ENCODE data around the gene DPP4. TPM values are rescaled to one million over a fixed set of nuclear protein-coding genes. Genes with fewer than 3 reads are reported as not detected.

DPP4 gene
- polyA plus RNA-seq, 3 donors: 0.46 TPM; not detected in 2

DNA sequence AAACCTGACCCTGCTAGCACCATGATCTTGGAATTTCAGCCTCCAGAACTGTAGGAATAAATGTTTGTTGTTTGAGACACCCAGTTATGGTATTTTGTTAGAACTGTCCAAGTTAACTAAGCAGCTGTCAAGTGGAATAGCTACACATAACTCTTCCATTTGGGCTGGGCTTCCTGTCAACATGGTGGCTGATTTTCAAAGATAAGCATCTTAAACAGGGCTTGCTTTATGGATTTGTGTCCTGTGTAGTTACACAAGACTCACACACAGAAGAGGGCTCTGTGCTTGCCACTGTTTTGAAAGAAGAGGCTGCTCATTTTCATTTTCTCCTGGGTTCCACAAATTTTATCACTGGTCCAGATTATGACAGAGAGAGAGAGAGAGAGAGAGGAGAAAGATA lies 42.3 kb upstream of the DPP4 start:
- peaks cover 38 to 43% of the 10 kb centered on the region in 2 donors for H3K4me1 ChIP-seq (ENCODE audit: control insufficient read depth in 1 of 2, insufficient read depth in 2 of 2, low read length in 2 of 2)
- intact Hi-C loops (cut with micrococcal nuclease): no loop called here
- no peak overlapping the region for H3K9ac ChIP-seq (ENCODE audit: insufficient read depth, low read length, poor library complexity, severe bottlenecking)
- H3K4me2 ChIP-seq (replicated peaks; ENCODE audit: extremely low read depth, low read length, poor library complexity, severe bottlenecking): no peak overlapping the region
- peak overlapping the region; percentile 6 for H2AFZ ChIP-seq (ENCODE audit: insufficient read depth, low read depth, low read length, poor library complexity, severe bottlenecking)
- no peaks in the 10 kb centered on the region for H4K20me1 ChIP-seq (ENCODE audit: insufficient read depth, low read length)
- H3K79me2 ChIP-seq (ENCODE audit: insufficient read depth, low read length): no peaks in the 10 kb centered on the region
- DNase-seq: no peak
- H3K27ac Mint-ChIP-seq: no peak overlapping the region
- H3K36me3 ChIP-seq (replicated peaks in 1 of 2; ENCODE audit: control insufficient read depth in 1 of 2, insufficient read depth in 2 of 2, low read length in 2 of 2): no peaks in the 10 kb centered on the region
- H3K27ac ChIP-seq (ENCODE audit: low read depth in 1 of 2, low read length in 2 of 2): no peak overlapping the region
- TF ChIP-seq, protein P1, sequence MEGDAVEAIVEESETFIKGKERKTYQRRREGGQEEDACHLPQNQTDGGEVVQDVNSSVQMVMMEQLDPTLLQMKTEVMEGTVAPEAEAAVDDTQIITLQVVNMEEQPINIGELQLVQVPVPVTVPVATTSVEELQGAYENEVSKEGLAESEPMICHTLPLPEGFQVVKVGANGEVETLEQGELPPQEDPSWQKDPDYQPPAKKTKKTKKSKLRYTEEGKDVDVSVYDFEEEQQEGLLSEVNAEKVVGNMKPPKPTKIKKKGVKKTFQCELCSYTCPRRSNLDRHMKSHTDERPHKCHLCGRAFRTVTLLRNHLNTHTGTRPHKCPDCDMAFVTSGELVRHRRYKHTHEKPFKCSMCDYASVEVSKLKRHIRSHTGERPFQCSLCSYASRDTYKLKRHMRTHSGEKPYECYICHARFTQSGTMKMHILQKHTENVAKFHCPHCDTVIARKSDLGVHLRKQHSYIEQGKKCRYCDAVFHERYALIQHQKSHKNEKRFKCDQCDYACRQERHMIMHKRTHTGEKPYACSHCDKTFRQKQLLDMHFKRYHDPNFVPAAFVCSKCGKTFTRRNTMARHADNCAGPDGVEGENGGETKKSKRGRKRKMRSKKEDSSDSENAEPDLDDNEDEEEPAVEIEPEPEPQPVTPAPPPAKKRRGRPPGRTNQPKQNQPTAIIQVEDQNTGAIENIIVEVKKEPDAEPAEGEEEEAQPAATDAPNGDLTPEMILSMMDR (IDR thresholded peaks at IDR 0.05): no peak
- peaks cover 41% of the 10 kb centered on the region for H3K4me1 Mint-ChIP-seq
- no peak overlapping the region for H3K4me3 ChIP-seq (replicated peaks in 1 of 3; ENCODE audit: low read depth in 2 of 3, low read length in 3 of 3)
- no peaks in the 10 kb centered on the region for H3K9me3 ChIP-seq (replicated peaks in 1 of 2; ENCODE audit: control insufficient read depth in 1 of 2, insufficient read depth in 1 of 2, low read length in 2 of 2)
- H3K4me3 Mint-ChIP-seq: no peak overlapping the region
- H3K27me3 ChIP-seq (ENCODE audit: control insufficient read depth in 2 of 2, insufficient read depth in 2 of 2, low read length in 2 of 2): no peaks in the 10 kb centered on the region
- H3K27me3 Mint-ChIP-seq (ENCODE audit: low read depth in 3 of 3): no peaks in the 10 kb centered on the region
- H3K9me3 Mint-ChIP-seq: peaks cover 0 to 6% (median 3%) of the 10 kb centered on the region in 7 donors
- no peaks in the 10 kb centered on the region for H3K36me3 Mint-ChIP-seq

DNA sequence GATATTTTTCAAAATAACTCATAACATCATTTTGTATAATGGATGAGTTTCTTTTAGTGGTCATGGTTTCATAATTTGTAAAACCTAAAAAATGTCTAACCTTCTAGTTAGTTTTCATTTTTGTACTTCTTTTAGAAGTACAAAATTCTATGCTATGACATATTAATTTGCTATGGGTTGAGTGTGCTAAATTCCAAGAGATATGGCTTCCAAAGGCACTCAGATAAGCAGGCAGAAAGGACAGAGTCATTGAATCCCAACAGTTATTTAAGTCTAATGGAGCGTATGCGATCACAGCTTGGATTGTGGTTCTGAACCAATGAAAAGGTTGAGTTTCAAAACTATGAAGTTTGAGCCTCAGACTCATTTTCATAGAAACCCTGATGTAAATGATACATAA lies 41.1 kb upstream of the DPP4 start:
- no peak overlapping the region for H3K27ac ChIP-seq (ENCODE audit: low read depth in 1 of 2, low read length in 2 of 2)
- no peaks in the 10 kb centered on the region for H3K27me3 ChIP-seq (ENCODE audit: control insufficient read depth in 2 of 2, insufficient read depth in 2 of 2, low read length in 2 of 2)
- Mint-ChIP-seq H3K4me3 (no peak overlapping the region), H3K27me3 (ENCODE audit: low read depth in 3 of 3) (no peaks in the 10 kb centered on the region), H3K27ac (no peak overlapping the region), H3K4me1 (peaks cover 41% of the 10 kb centered on the region), H3K36me3 (no peaks in the 10 kb centered on the region), H3K9me3 (peaks cover 0 to 6% (median 3%) of the 10 kb centered on the region in 7 donors)
- peaks cover 38 to 43% of the 10 kb centered on the region in 2 donors for H3K4me1 ChIP-seq (ENCODE audit: control insufficient read depth in 1 of 2, insufficient read depth in 2 of 2, low read length in 2 of 2)
- intact Hi-C loops (cut with micrococcal nuclease): no loop called here
- no peak overlapping the region for H2AFZ ChIP-seq (ENCODE audit: insufficient read depth, low read depth, low read length, poor library complexity, severe bottlenecking)
- no peak overlapping the region for H3K4me2 ChIP-seq (replicated peaks; ENCODE audit: extremely low read depth, low read length, poor library complexity, severe bottlenecking)
- no peak overlapping the region for H3K4me3 ChIP-seq (replicated peaks in 1 of 3; ENCODE audit: low read depth in 2 of 3, low read length in 3 of 3)
- H3K9ac ChIP-seq (ENCODE audit: insufficient read depth, low read length, poor library complexity, severe bottlenecking): no peak overlapping the region
- no CpG with 5 or more reads among the region's 2 CpGs for WGBS (ENCODE audit: insufficient coverage)
- H3K9me3 ChIP-seq (replicated peaks in 1 of 2; ENCODE audit: control insufficient read depth in 1 of 2, insufficient read depth in 1 of 2, low read length in 2 of 2): no peaks in the 10 kb centered on the region
- no peak for DNase-seq
- no peaks in the 10 kb centered on the region for H4K20me1 ChIP-seq (ENCODE audit: insufficient read depth, low read length)
- TF ChIP-seq, protein P1 (IDR thresholded peaks at IDR 0.05): no peak
- no peaks in the 10 kb centered on the region for H3K36me3 ChIP-seq (replicated peaks in 1 of 2; ENCODE audit: control insufficient read depth in 1 of 2, insufficient read depth in 2 of 2, low read length in 2 of 2)
- H3K79me2 ChIP-seq (ENCODE audit: insufficient read depth, low read length): no peaks in the 10 kb centered on the region

Measured in CD14-positive monocyte (primary cell).